Stimulated activated CD8-positive, alpha-beta memory T cell treated with anti-CD3 and anti-CD28 coated beads, Interleukin-15, amount 100 ng/mL, for 24 hours (primary cell): ENCODE results near the gene PPM1N.
"Not testable (repeated sequence)": the region's sequence is repeated elsewhere in the genome, so short reads cannot be mapped to it uniquely, and the experiment has no call there.

Experiments
- DNase-seq: peaks from one replicate; pipeline ENCODE4 v3.0.0-alpha.2; 2020; ENCODE audit warnings: low read depth

The PPM1N gene

DNA sequence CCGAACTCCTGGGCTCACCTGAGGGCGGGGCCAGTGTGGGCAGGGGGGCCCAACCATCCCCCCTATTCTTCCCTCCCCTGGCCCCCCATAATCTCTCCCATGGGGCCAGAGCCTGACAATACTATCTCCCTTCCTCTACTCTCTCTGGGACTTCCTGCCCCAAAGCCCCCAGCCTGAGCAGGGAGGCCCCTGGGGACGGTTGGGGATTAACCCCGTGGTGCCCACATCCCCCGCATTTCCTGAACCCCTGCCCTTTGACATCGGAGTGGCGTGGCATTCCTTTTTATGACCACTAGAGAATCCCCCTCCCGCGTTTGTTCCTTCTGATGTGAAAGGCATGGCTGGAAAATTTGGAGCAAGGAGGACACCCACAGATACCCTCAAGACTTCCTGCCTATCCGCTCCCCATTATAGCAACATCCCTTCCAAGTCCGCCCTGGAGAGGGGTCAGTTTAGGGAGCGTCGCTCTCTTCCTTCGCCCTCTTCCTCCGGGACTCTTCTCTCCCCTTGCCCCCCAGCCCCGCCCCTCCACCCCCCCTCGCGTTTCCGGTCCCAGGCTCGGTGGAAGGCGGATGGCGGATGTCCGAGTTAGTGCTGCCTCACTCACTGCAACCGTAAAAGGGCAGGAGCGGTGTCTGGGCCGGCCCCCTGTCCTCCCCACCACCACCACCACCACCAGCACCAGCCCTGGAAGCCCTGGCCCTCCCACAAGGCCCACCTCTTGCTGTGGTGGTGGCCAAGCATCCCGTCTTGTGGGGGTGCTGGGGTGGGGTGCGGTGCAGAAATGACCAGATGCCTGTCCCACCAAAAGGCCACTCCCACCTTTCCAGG lies 10.8 kb downstream of the PPM1N start:
- no peak for DNase-seq

DNA sequence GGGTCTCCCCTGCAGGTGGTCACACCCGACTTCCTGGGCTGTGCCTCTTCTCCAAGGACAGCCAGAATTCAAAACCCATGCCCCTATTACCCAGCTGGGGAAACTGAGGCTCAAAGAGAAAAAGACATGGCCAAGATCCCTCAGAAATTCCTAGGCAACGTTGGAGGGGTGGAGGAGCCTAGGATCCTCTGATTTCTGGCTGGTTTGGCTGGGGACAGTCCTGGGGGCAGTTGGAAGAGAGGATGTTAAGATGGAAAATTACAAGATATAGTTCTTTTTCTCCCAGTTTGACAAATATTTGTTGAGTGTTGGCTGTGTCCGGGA lies 11.4 kb downstream of the PPM1N start:
- DNase-seq: no peak

DNA sequence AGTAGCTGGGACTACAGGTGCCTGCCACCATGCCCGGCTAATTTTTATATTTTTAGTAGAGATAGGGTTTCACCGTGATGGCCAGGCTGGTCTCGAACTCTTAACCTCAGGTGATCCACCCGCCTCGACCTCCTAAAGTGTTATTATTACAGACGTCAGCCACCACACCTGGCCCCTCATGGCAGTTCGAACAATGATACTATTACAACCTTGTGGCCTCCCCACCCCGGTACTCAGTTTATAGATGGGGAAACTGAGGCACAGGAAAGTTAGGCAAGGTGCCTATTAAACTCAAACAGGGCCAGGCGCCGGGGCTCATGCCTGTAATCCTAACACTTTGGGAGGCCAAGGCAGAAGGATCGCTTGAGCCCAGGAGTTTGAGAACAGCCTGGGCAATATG lies 12.1 kb downstream of the PPM1N start:
- DNase-seq: not testable (repeated sequence)

DNA sequence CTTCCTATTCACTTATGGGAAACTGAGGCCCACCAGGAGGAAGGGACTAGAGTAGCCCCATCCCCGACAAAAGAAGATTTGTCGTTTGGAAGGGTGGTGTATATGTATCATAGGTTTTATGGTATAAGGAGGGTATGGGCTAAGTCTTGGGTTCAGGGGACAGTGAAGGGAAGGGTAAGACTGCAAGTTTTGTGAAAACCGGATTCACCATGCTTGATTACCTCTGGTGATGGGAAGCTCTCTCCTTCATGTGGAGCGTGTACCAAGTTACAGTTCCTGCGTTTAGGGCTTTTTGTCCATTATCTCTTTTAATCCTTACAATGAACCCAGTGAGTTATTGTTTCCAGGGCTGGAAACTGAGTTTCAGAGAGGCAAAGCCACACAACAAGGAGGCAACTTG lies 12.8 kb downstream of the PPM1N start:
- DNase-seq: no peak

DNA sequence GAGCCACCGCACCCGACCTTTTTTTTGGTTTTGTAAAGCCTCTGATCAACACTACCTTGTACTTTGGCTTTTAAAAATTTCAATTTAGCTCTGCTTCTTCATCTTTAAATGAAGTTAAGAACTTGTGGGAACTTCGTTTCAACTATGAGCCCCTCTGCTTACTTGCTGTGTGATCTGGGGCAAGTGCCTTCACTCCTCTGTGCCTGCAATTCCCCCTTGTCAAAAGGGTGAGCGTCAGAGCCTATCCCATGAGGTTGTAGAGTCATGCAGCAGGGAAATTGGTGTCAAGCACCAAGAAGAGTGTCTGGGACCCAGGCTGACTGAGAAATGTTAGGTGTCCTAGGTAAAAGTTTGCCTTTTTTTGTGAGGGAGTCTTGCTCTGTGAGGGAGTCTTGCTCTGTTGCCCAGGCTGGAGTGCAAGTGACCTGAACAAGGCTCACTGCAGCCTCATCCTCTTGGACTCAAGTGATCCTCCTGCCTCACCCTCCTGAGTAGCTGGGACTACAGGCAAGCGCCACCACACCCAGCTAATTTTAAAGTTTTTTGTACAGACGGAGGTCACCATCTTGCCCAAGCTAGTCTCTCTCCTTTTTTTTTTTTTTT lies 14.7 kb downstream of the PPM1N start:
- DNase-seq: no peak

DNA sequence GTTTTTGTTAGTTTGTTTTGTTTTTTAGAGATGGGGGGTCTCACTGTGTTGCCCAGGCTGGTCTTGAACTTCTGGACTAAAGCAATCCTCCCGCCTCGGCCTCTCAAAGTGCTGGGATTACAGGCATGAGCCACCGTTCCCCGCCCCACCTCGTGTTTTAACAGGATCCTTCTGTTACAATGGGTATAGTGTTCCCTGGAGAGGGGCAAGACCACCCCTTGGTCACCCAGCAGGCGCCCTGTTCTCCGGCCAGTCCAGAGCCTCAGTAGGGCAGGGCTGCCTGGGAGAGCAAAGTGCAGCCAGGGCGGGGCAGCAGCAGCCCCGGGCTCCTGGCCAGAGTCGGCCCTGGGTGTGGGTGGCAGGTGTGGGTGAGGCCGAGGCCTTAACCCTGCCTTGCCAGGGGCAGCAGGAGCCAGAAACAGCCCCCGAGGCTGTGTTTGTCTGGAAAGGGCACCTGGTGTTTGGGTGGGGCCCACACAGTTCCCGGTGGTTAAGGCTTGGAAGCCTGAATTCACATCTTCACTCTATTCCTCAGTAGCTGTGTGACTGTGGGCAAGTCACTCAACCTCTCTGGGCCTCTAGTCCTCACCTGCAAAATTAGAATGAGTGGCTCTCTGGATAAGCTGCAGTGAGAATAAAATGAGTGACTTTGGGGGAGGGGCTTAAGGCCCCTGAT lies 16.3 kb downstream of the PPM1N start:
- DNase-seq: no peak

DNA sequence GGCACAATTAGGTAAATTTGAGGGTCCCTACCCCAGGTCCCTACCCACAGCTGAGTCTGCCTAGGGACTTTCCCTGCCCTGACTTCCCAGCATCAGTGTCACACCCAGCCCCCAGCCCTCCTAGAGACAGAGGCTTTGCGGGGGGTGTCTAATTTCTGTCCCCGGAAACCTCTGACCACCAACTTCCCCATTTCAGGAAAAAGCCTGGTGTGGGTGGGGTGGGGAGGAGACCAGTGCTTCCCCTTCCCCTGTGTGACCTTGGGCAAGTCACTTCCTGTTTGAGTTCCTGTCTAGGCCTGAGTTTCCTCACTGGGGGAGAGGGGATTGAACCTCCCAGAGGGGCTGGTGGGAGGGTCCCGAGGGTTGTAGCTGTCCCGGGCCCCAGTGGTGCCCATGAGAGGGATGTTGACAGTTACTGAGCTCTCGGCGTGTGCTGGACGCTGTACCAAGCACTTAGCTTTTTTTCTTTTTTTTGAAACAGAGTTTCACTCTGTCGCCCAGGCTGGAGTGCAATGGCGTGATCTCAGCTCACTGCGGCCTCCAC lies 16.9 kb downstream of the PPM1N start:
- no peak for DNase-seq

DNA sequence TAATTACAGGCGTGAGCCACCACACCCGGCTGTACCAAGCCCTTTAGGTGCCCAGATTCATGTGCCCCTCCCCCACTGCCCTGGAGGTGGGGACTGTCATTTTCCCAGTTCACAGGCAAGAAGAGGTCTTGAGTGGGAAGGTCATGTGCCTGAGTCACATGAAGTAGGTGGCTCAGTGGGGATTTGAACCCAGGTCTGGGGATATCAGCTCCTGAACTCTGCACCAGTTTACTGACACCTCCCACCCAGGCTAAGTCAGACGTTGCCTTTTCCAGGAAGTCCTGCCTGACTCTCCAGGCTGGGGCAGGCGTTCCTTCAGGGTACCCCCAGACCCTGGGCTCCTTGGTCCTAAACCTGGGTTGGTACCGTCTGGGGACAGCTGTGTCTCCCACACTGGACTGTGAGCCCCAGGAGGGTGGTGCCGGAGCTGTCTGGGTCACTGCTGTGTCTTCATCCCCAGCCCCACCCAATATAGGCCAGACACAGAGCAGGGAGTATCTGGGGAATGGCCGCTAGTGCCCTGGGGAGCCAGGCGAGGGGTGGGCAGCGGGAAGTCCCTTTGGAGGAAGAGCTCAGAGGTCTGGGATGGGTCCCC lies 17.7 kb downstream of the PPM1N start:
- DNase-seq: no peak

DNA sequence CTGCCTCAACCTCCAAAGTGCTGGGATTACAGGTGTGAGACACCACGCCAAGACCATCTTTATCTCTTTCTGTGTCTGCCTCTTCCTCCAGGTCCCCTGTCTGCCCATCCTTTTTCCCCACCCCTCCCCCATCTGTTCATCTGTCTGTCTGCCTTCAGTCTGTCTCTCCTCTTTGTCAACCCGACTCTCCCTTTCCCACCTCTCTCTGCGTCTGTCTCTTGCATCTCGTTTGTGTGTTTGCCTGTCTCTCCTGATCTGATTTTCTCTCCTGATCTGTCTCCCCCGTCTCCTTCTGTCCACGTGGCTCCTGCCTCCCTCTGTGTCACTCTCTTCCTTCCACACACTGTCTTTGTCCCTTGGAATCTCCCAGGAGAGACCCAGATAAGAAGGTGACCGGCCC lies 19.0 kb downstream of the PPM1N start:
- DNase-seq: no peak

DNA sequence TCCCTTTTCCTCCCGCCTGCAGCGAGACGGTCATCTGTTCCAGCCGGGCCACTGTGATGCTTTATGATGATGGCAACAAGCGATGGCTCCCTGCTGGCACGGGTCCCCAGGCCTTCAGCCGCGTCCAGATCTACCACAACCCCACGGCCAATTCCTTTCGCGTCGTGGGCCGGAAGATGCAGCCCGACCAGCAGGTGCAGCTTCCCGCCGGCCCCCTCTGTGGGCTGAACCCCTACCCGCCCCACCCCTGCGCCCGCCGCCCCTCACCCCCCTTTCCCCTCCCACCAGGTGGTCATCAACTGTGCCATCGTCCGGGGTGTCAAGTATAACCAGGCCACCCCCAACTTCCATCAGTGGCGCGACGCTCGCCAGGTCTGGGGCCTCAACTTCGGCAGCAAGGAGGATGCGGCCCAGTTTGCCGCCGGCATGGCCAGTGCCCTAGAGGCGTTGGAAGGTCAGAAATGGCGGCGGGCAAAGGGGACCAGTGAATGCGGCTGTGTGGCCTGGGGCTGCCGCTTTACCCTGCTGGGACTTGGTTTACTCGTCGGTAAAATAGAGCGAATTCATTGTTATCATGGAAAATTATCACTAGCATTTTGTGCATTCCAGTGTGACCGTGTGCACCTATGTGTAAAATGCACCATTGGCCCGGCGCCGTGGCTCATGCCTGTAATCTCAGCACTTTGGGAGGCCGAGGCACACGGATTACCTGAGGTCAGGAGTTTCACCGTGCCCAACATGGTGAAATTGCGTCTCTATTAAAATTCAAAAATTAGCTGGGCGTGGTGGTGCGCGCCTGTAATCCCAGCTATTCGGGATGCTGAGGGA lies 19.6 kb downstream of the PPM1N start:
- no peak for DNase-seq

DNA sequence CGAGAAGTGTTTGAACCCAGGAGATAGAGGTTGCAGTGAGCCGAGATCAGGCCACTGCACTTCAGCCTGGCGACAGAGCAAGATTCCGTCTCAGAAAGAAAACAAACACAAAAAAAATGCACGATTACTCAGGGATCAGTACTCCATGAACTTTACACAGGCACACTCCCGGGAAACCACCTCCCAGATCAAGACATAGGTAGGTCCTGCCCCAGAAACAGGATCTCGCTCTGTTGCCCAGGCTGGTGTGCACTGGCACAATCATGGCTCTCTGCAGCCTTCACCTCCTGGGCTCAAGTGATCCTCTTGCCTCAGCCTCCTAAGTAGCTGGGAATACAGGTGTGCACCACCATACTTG lies 20.2 kb downstream of the PPM1N start:
- DNase-seq: no peak

DNA sequence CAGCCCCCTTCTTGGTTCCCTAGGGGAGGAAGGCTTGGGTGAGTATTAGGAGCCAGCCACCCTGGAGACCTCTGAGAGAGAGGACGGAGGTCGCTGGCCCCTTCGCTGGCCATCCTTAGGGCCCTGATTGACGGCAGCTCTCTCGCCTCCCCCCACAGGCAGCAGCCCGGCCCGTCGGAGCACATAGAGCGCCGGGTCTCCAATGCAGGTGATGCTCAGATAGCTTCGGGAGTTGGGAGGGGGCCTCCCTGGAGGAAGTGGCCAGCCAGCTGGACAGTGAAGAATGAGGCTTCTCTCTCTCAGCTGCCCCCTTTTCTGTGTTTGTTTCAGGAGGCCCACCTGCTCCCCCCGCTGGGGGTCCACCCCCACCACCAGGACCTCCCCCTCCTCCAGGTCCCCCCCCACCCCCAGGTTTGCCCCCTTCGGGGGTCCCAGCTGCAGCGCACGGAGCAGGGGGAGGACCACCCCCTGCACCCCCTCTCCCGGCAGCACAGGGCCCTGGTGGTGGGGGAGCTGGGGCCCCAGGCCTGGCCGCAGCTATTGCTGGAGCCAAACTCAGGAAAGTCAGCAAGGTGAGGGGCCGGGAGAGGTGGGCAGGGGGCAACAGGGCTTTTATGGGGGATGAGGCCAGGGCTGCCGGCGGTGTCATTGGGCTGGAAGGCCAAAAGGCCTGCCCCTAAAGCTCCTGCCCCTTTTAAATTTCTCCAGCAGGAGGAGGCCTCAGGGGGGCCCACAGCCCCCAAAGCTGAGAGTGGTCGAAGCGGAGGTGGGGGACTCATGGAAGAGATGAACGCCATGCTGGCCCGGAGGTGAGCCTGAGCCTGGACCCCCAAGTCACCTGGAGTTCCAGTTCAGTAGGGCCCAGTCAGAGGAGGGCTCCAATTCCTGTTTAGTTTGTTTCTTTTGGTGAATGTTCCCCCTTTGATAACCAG lies 24.0 kb downstream of the PPM1N start:
- no peak for DNase-seq

DNA sequence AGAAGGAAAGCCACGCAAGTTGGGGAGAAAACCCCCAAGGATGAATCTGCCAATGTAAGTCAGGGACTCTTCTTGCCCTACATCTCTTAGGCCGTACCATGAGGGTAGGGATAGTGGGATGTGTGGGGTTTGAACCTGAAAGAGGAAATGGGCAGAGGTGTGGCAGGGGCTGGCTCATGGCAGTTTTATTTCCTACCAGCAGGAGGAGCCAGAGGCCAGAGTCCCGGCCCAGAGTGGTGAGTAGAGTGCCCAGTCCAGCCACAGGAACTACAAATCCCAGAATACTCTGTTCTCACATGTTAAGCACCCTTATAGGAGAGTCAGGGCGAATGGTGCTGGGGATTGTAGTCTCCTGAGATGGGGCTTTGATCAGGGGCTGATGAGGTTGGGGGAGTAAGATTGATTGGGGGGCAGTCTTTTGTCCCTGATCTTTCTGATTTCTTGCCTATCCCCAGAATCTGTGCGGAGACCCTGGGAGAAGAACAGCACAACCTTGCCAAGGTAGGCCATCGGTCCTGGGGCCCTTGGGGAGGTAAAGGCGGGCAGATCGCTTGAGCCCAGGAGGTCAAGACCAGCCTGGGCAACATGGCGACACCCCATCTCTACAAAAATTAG lies 25.5 kb downstream of the PPM1N start:
- no peak for DNase-seq

DNA sequence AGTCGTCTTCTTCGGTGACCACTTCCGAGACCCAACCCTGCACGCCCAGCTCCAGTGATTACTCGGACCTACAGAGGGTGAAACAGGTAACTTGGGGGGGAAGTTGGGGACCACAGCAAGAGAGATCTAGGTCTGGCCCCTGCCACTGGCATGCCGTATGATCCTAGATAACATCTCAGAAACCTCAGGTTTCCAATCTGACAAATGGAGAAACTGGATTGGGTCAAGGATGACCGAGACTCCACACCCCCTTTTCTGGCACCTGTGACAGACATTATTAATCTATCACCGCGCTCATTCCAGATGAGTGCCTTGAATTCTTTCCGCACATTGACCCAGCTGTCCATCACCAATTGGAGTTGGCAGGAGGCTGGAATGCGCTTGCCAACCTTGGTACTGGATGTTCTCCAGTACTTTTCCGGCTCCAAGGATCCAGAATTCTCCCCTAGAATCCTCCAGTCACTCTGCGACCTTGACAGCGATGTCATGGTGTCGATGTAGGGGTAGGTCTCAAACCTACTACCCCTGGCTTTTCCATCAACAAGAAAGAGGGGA lies 26.4 kb downstream of the PPM1N start:
- no peak for DNase-seq

DNA sequence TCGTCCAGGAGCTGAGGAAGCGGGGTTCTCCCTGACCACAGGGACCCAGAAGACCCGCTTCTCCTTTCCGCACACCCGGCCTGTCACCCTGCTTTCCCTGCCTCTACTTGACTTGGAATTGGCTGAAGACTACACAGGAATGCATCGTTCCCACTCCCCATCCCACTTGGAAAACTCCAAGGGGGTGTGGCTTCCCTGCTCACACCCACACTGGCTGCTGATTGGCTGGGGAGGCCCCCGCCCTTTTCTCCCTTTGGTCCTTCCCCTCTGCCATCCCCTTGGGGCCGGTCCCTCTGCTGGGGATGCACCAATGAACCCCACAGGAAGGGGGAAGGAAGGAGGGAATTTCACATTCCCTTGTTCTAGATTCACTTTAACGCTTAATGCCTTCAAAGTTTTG lies 27.9 kb downstream of the PPM1N start:
- DNase-seq: no peak

DNA sequence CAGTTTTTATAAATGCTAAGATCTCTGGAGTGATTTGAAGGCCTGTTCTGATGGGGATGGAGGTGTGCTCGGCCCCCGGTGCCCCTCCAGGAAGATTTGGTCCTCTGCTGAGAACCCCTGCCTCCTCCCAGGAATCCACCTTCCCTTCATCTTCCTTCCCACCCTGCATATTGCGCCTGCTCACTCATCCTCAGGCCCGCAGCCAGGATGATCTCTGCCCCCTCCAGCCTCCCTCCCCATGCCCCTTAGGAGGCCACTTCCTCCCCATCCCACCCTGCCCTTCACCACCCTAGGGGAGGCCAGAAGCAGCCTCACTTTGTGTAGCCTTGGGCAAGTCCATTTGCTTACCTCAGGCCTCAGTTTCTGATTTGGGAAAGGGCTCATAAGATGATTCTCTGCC lies 28.7 kb downstream of the PPM1N start:
- no peak for DNase-seq

DNA sequence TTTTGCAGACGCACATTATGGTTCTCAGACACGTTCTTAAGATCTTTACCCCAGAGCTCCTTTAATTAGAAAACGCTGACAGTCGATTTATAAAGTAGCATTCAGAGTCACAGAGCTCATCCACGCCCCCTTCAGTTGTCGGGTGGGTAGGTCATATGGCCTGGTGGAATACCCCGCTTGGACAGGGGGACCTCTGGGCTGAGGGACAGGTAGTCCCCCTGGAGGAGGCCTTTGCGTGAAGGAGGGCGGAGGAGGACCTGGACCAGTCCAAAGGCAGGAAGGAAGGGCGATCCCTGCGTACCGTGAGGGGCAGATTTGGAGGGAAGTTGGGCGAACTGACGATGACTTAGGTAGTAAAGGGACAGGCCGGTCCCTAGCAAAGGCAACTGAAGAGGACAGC lies 29.5 kb downstream of the PPM1N start:
- DNase-seq: no peak

DNA sequence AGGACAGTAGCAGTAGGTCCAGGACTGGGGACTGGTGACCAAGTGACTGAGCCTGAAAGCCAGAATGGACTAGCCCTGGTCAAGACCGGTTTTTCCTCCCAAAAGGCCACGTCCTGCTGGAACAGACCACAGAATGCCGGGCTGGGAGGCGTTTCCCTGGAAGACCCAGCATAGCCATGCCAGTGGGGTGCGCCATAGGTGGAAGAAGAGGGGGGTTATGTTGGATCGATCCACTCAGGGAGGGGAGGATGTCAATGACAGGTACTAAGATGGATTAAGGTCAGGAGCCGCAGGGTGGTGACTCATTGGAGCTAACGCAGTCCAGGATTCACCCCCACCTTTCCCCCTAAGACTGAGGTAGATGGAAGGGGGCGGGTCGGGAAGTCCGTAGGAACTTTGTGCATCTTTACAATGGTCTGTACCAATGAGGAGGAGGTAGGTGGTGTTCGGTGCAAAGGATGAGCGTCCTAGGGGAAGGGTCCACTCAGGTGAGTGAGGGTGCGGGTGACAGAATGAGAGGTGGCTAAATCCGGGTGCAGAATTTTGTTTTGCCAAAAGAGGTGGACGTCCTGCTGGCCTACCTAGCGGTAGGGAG lies 30.0 kb downstream of the PPM1N start:
- DNase-seq: no peak

DNA sequence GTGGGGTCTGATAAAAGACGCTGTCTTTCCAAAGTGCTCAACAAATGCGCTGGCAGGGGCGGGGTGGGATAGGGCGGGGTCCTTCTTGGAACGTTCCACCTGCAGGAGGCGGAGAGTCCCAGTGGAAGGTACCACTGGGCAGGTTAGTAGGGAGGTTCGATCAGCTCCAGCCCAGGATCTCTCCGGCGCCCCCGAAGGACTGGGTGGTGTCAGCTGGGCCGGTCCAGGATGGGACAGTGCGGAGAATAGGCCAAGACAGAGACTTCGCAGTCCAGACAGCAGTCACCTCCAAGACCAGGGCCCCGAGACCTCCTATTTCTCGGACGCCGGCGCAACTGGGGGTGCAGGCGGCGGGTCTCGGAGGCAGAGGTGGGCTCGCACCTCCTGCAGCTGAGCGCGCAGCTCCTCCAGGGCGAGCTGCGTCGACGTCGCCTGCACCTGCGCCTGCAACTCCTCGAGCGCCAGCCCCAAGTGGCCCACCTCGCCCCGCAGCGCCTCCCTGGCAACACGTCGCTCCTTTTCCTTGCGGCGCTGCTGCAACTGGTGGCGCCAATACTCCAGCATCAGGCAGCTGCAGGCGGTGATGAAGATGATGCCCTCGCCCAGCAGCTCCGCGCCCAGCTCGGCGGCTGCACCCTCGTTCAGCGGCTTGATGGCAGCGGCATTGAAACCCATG lies 30.6 kb downstream of the PPM1N start:
- DNase-seq: no peak
